CD4-positive, CD25-positive, alpha-beta regulatory T cell (primary cell): Measurements from ENCODE around the gene NTM. TPM values are rescaled to one million over a fixed set of nuclear protein-coding genes. Genes with fewer than 3 reads are reported as not detected.
"Not testable (repeated sequence)": the region's sequence is repeated elsewhere in the genome, so short reads cannot be mapped to it uniquely, and the experiment has no call there.

Experiments used
- ATAC-seq, 2 donors: fragments of 150-1000 bp; cut with Tn5 transposase; one replicate each; pipeline ENCODE4 v1.10.0; 2021; ENCODE audit warnings: low read depth in 2 of 2, moderate number of reproducible peaks in 2 of 2, moderate library complexity in 1 of 2
- DNase-seq, 3 donors: peaks; one replicate each; pipeline versions ENCODE4 v3.0.0 to v3.0.0-alpha.2; 2012 to 2022; ENCODE audit warnings: mixed read lengths in 1 of 3
- H3K27ac ChIP-seq: one replicate; pipeline ENCODE4 v1.7.0; 2013; ENCODE audit warnings: mild to moderate bottlenecking, low read length; ENCODE audit not compliant: insufficient read depth, poor library complexity, severe bottlenecking
- H3K27me3 ChIP-seq: one replicate; pipeline ENCODE4 v1.7.0; 2013; ENCODE audit warnings: low read length; ENCODE audit not compliant: control insufficient read depth, insufficient read depth
- H3K36me3 ChIP-seq: one replicate; pipeline ENCODE4 v1.7.0; 2013; ENCODE audit warnings: mild to moderate bottlenecking, low read length, moderate library complexity; ENCODE audit not compliant: control insufficient read depth, insufficient read depth
- H3K4me1 ChIP-seq: 2 replicates; pipeline ENCODE4 v1.7.0; 2013; ENCODE audit warnings: mild to moderate bottlenecking, low read length; ENCODE audit not compliant: insufficient read depth, control insufficient read depth, poor library complexity, severe bottlenecking
- H3K4me3 ChIP-seq: one replicate; pipeline ENCODE4 v1.7.0; 2013; ENCODE audit warnings: low read depth, mild to moderate bottlenecking, low read length, moderate library complexity
- H3K9me3 ChIP-seq, 2 experiments: 1 replicate in 1 of 2; 2 replicates in 1 of 2; pipeline ENCODE4 v1.7.0; 2013; ENCODE audit warnings: low read length in 2 of 2, mild to moderate bottlenecking in 1 of 2, moderate library complexity in 1 of 2; ENCODE audit not compliant: control insufficient read depth in 2 of 2
- H3K27ac Mint-ChIP-seq, 3 donors: one replicate each; pipeline ENCODE4 v1.8.0; 2020 to 2022; ENCODE audit warnings: mild to moderate bottlenecking in 3 of 3, mixed read lengths in 3 of 3, moderate library complexity in 2 of 3
- H3K27me3 Mint-ChIP-seq: one replicate; pipeline ENCODE4 v1.8.0; 2022; ENCODE audit warnings: mild to moderate bottlenecking, mixed read lengths
- H3K36me3 Mint-ChIP-seq: one replicate; pipeline ENCODE4 v1.8.0; 2020; ENCODE audit warnings: mixed read lengths
- H3K4me1 Mint-ChIP-seq, 4 donors: one replicate each; pipeline ENCODE4 v1.8.0; 2020 to 2022; ENCODE audit warnings: mixed read lengths in 4 of 4, mild to moderate bottlenecking in 1 of 4
- H3K4me3 Mint-ChIP-seq, 4 donors: one replicate each; pipeline ENCODE4 v1.8.0; 2020 to 2022; ENCODE audit warnings: mild to moderate bottlenecking in 4 of 4, mixed read lengths in 4 of 4, moderate library complexity in 3 of 4
- H3K9me3 Mint-ChIP-seq, 7 donors: one replicate each; pipeline ENCODE4 v1.8.0; 2020 to 2022; ENCODE audit warnings: mixed read lengths in 7 of 7, mild to moderate bottlenecking in 3 of 7, moderate library complexity in 2 of 7
- polyA plus RNA-seq, 4 donors: library from polyadenylated mRNA; unstranded; fragments of 300-500 nt; fragmentation: Illumina TruSeq; gene quantifications; one replicate each; pipeline ENCODE4 v1.2.3, GENCODE V29; 2021
- total RNA-seq: library from RNA; stranded (reverse); gene quantifications from one replicate; pipeline ENCODE4 v1.2.3, GENCODE V29; 2022

NTM gene
- total and polyA plus RNA-seq, 5 donors from 2014 or later: 1.3 TPM; not detected in 4

GRCh38 chr11:132319419-132319818 is 949.0 kb downstream of the NTM start:
- H3K36me3 ChIP-seq, H3K4me1 Mint-ChIP-seq, H3K9me3 Mint-ChIP-seq, H3K4me3 Mint-ChIP-seq, ATAC-seq, H3K4me1 ChIP-seq, H3K9me3 ChIP-seq, H3K27ac Mint-ChIP-seq, DNase-seq, H3K27me3 Mint-ChIP-seq, H3K27ac ChIP-seq, H3K4me3 ChIP-seq, H3K27me3 ChIP-seq, H3K36me3 Mint-ChIP-seq: not testable (repeated sequence)

GRCh38 chr11:132330515-132330914 is 960.1 kb downstream of the NTM start:
- no peak overlapping the region for H3K4me3 ChIP-seq
- Mint-ChIP-seq H3K9me3 (peaks cover 0 to 11% (median 2%) of the 10 kb centered on the region in 7 donors), H3K4me1 (peaks cover 0 to 7% (median 3%) of the 10 kb centered on the region in 4 donors), H3K27ac (peak overlapping the region in 1 of 3 donors; percentile 40), H3K27me3 (peaks cover 8% of the 10 kb centered on the region), H3K4me3 (no peak overlapping the region), H3K36me3 (no peaks in the 10 kb centered on the region)
- no peak for DNase-seq
- H3K4me1 ChIP-seq: no peaks in the 10 kb centered on the region
- H3K27ac ChIP-seq: no peak overlapping the region
- no peaks in the 10 kb centered on the region for H3K9me3 ChIP-seq
- ATAC-seq: no peak
- no peaks in the 10 kb centered on the region for H3K27me3 ChIP-seq
- no peaks in the 10 kb centered on the region for H3K36me3 ChIP-seq

- H3K9me3 Mint-ChIP-seq: peaks cover 0 to 11% (median 0%) of the 10 kb centered on the region in 7 donors
- no peak overlapping the region for H3K27ac Mint-ChIP-seq
- Histone ChIP-seq H3K27me3 (no peaks in the 10 kb centered on the region), H3K4me1 (peaks cover 2% of the 10 kb centered on the region), H3K9me3 (no peaks in the 10 kb centered on the region), H3K36me3 (no peaks in the 10 kb centered on the region), H3K4me3 (no peak overlapping the region), H3K27ac (no peak overlapping the region)
- no peak overlapping the region for H3K4me3 Mint-ChIP-seq
- H3K27me3 Mint-ChIP-seq: peaks cover 4% of the 10 kb centered on the region
- H3K36me3 Mint-ChIP-seq: no peaks in the 10 kb centered on the region
- DNase-seq: no peak
- H3K4me1 Mint-ChIP-seq: peaks cover 0 to 10% (median 4%) of the 10 kb centered on the region in 4 donors
- ATAC-seq: no peak
Measured at GRCh38 chr11:132332521-132332920, 962.1 kb downstream of the NTM start.

DNA sequence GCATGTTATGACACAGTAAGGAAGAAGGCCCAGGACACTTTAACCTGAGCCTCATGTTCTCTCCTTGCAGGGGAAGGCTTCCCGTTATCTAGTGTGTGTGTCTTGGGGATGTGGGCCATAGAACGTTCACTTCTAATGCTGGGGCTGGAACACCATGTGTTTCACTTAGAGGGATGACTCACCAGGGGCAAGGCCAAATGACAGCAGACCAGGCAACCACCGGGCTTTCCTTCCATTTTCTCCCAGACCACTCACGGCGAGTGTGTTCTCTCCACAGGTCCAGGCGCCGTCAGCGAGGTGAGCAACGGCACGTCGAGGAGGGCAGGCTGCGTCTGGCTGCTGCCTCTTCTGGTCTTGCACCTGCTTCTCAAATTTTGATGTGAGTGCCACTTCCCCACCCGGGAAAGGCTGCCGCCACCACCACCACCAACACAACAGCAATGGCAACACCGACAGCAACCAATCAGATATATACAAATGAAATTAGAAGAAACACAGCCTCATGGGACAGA is 964.4 kb downstream of the NTM start:
- Histone ChIP-seq H3K36me3 (no peaks in the 10 kb centered on the region), H3K27me3 (no peaks in the 10 kb centered on the region), H3K4me1 (peaks cover 9% of the 10 kb centered on the region), H3K27ac (no peak overlapping the region), H3K4me3 (no peak overlapping the region), H3K9me3 (no peaks in the 10 kb centered on the region)
- DNase-seq (no peak), ATAC-seq (no peak)
- H3K4me1 Mint-ChIP-seq: peaks cover 0 to 18% (median 8%) of the 10 kb centered on the region in 4 donors
- H3K27me3 Mint-ChIP-seq: no peaks in the 10 kb centered on the region
- no peak overlapping the region for H3K27ac Mint-ChIP-seq
- H3K9me3 Mint-ChIP-seq: peaks cover 0 to 11% (median 0%) of the 10 kb centered on the region in 7 donors
- no peak overlapping the region for H3K4me3 Mint-ChIP-seq
- H3K36me3 Mint-ChIP-seq: no peaks in the 10 kb centered on the region

DNA sequence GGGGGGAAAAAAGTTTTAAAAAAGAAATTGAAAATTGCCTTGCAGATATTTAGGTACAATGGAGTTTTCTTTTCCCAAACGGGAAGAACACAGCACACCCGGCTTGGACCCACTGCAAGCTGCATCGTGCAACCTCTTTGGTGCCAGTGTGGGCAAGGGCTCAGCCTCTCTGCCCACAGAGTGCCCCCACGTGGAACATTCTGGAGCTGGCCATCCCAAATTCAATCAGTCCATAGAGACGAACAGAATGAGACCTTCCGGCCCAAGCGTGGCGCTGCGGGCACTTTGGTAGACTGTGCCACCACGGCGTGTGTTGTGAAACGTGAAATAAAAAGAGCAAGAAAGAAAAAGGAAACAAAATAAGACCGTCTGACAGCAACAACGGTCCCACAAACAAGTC is 964.9 kb downstream of the NTM start:
- no peak for DNase-seq
- Mint-ChIP-seq H3K9me3 (peaks cover 0 to 8% (median 0%) of the 10 kb centered on the region in 7 donors), H3K27ac (no peak overlapping the region), H3K4me1 (peaks cover 0 to 17% (median 8%) of the 10 kb centered on the region in 4 donors), H3K4me3 (no peak overlapping the region), H3K27me3 (no peaks in the 10 kb centered on the region), H3K36me3 (no peaks in the 10 kb centered on the region)
- peaks cover 9% of the 10 kb centered on the region for H3K4me1 ChIP-seq
- H3K4me3 ChIP-seq: no peak overlapping the region
- no peaks in the 10 kb centered on the region for H3K36me3 ChIP-seq
- no peak overlapping the region for H3K27ac ChIP-seq
- no peaks in the 10 kb centered on the region for H3K27me3 ChIP-seq
- ATAC-seq: no peak
- H3K9me3 ChIP-seq: no peaks in the 10 kb centered on the region

DNA sequence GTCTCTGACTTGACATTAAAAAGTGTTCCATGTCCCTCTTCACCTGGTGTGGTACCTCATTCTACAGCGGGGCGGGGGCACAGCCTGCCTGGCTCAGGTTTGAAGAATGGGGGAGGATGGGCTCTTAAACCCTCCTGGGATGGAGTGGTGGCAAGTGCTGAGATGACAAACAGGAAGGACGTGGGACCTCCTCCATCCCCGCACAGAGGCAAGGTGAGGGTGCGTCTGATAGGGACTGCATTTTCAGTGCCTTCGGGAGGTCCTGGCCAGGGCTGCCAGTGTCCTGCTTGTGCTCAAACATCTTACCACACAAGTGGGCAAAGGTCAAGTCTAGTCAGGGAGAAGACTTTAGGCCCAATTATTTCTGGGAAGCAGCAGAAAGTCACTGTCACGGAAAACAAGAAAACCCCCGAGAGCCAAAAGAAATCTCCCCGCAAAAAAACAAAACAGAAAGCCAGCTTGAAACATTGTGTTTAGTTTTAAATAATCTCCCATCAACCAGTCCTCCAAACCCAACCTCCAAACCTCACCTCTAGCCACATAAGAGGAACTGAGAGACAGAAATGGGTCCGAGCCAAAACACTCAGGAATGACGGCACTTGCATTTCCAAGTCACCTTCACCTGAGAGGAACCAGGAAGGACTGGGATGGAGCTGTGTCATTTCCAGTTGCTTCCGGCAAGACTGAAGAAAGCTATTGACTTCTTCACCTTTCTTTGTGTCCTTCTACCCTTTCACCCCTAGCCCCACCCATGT is 966.5 kb downstream of the NTM start:
- Mint-ChIP-seq H3K4me1 (peaks cover 0 to 12% (median 5%) of the 10 kb centered on the region in 4 donors), H3K27ac (no peak overlapping the region), H3K36me3 (no peaks in the 10 kb centered on the region), H3K27me3 (no peaks in the 10 kb centered on the region), H3K4me3 (no peak overlapping the region), H3K9me3 (peaks cover 0 to 2% (median 0%) of the 10 kb centered on the region in 7 donors)
- peaks cover 9% of the 10 kb centered on the region for H3K4me1 ChIP-seq
- H3K36me3 ChIP-seq: no peaks in the 10 kb centered on the region
- ATAC-seq (no peak), DNase-seq (no peak)
- H3K4me3 ChIP-seq: no peak overlapping the region
- H3K27me3 ChIP-seq: no peaks in the 10 kb centered on the region
- H3K9me3 ChIP-seq: no peaks in the 10 kb centered on the region
- no peak overlapping the region for H3K27ac ChIP-seq

GRCh38 chr11:132337819-132338416 is 967.5 kb downstream of the NTM start:
- Histone ChIP-seq H3K9me3 (no peaks in the 10 kb centered on the region), H3K27me3 (no peaks in the 10 kb centered on the region), H3K27ac (no peak overlapping the region), H3K4me1 (peaks cover 9% of the 10 kb centered on the region), H3K36me3 (no peaks in the 10 kb centered on the region), H3K4me3 (no peak overlapping the region)
- DNase-seq (no peak), ATAC-seq (no peak)
- H3K9me3 Mint-ChIP-seq: no peaks in the 10 kb centered on the region
- H3K27me3 Mint-ChIP-seq: no peaks in the 10 kb centered on the region
- peaks cover 0 to 12% (median 5%) of the 10 kb centered on the region in 4 donors for H3K4me1 Mint-ChIP-seq
- H3K36me3 Mint-ChIP-seq: no peaks in the 10 kb centered on the region
- no peak overlapping the region for H3K4me3 Mint-ChIP-seq
- H3K27ac Mint-ChIP-seq: peak overlapping the region in 1 of 3 donors; percentile 33
